Endodermal cell (in vitro differentiated cells): ENCODE data around the gene WIPF1. TPM values are rescaled to one million over a fixed set of nuclear protein-coding genes. Genes with fewer than 3 reads are reported as not detected.

ENCODE experiments used
- DNase-seq: peaks from one replicate; pipeline ENCODE4 v3.0.0-alpha.2; 2017
- H3K27ac ChIP-seq: 2 replicates; pipeline ENCODE4 v1.5.1; 2013; ENCODE audit warnings: mild to moderate bottlenecking, low read depth, low read length, moderate library complexity
- H3K27me3 ChIP-seq: 2 replicates; pipeline ENCODE4 v1.6.1; 2013; ENCODE audit warnings: mild to moderate bottlenecking, low read length, moderate library complexity; ENCODE audit not compliant: insufficient read depth, control insufficient read depth, poor library complexity, severe bottlenecking
- H3K36me3 ChIP-seq: 2 replicates; pipeline ENCODE4 v1.7.0; 2013; ENCODE audit warnings: mild to moderate bottlenecking, low read length, moderate library complexity; ENCODE audit not compliant: control insufficient read depth, insufficient read depth
- H3K4me1 ChIP-seq: one replicate; pipeline ENCODE4 v1.7.0; 2013; ENCODE audit warnings: low read length; ENCODE audit not compliant: control insufficient read depth, insufficient read depth
- H3K4me3 ChIP-seq: 2 replicates; pipeline ENCODE4 v1.5.1; 2013; ENCODE audit warnings: mild to moderate bottlenecking, low read length, moderate library complexity
- H3K9ac ChIP-seq: 2 replicates; pipeline ENCODE4 v1.6.1; 2013; ENCODE audit warnings: mild to moderate bottlenecking, low read length, moderate library complexity; ENCODE audit not compliant: poor library complexity, severe bottlenecking; ENCODE audit errors: extremely low read depth
- H3K9me3 ChIP-seq: 2 replicates; pipeline ENCODE4 v1.6.1; 2013; ENCODE audit warnings: mild to moderate bottlenecking, low read length, moderate library complexity; ENCODE audit not compliant: control insufficient read depth
- H3K27ac Mint-ChIP-seq: 2 replicates; pipeline ENCODE4 v1.8.0; 2020; ENCODE audit warnings: mixed read lengths
- H3K27me3 Mint-ChIP-seq: 2 replicates; pipeline ENCODE4 v1.8.0; 2021; ENCODE audit warnings: mild to moderate bottlenecking, mixed read lengths; ENCODE audit not compliant: insufficient read depth
- H3K36me3 Mint-ChIP-seq: 2 replicates; pipeline ENCODE4 v1.8.0; 2020; ENCODE audit warnings: low read depth, mixed read lengths
- H3K4me1 Mint-ChIP-seq: 2 replicates; pipeline ENCODE4 v1.8.0; 2020; ENCODE audit warnings: mixed read lengths
- H3K4me3 Mint-ChIP-seq: 2 replicates; pipeline ENCODE4 v1.8.0; 2020; ENCODE audit warnings: mild to moderate bottlenecking, moderate library complexity, mixed read lengths
- H3K9me3 Mint-ChIP-seq: 2 replicates; pipeline ENCODE4 v1.8.0; 2020; ENCODE audit warnings: mild to moderate bottlenecking, mixed read lengths
- WGBS, 2 experiments: methylation state at CpG; one replicate each; pipeline versions ENCODE4 v1.1.5 to v1.1.7; 2013; ENCODE audit warnings: missing lambda C conversion rate in 2 of 2, mixed read lengths in 1 of 2; ENCODE audit not compliant: insufficient coverage in 1 of 2, insufficient read length in 1 of 2; 5-methylcytosine and 5-hydroxymethylcytosine counted together
- total RNA-seq, 2 donors: library from RNA; stranded (reverse); fragmentation: NEBNext Ultra II Directional in 1 of 2; extraction: Animal tissue kit (Norgen Biotek cat#: 25700) in 1 of 2; gene quantifications; 2 replicates in 1 of 2; 3 replicates in 1 of 2; pipeline ENCODE4 v1.2.1, GENCODE V29; 2021
- TF ChIP-seq, protein P1 (sequence below): fragments of 200-600 bp; sonication (generic); conservative IDR thresholded peaks from 2 replicates; pipeline ENCODE4 v1.5.0; 2021; ENCODE audit warnings: antibody characterized with exemption, mild to moderate bottlenecking

The WIPF1 gene
- total RNA-seq, 2 donors from 2014 or later, result 21.5 to 28.5 TPM

DNA sequence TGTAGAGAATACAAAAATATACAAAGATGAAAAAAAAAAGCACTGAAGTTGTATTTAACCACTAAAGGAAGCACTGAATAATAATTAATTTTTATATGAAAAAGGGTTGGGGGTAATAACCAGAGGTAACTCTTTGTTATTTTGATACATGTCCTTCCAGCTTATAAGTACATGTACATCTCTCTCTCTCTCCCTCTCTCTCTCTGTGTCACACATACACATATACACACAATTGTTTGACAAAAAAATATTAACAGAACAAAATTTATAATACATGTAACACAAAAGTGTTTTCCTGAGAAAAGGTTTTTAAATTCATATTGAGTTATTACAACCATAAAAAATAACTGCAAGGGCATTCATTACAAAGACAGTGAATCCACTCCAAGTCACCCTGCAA is 4.6 kb downstream of the WIPF1 start:
- no peaks in the 10 kb centered on the region for H3K9me3 ChIP-seq
- TF ChIP-seq, protein P1, sequence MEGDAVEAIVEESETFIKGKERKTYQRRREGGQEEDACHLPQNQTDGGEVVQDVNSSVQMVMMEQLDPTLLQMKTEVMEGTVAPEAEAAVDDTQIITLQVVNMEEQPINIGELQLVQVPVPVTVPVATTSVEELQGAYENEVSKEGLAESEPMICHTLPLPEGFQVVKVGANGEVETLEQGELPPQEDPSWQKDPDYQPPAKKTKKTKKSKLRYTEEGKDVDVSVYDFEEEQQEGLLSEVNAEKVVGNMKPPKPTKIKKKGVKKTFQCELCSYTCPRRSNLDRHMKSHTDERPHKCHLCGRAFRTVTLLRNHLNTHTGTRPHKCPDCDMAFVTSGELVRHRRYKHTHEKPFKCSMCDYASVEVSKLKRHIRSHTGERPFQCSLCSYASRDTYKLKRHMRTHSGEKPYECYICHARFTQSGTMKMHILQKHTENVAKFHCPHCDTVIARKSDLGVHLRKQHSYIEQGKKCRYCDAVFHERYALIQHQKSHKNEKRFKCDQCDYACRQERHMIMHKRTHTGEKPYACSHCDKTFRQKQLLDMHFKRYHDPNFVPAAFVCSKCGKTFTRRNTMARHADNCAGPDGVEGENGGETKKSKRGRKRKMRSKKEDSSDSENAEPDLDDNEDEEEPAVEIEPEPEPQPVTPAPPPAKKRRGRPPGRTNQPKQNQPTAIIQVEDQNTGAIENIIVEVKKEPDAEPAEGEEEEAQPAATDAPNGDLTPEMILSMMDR, result no peak
- H3K4me3 ChIP-seq, result no peak overlapping the region
- Mint-ChIP-seq H3K4me3 (no peak overlapping the region), H3K27ac (no peak overlapping the region), H3K4me1 (peaks cover 10% of the 10 kb centered on the region), H3K27me3 (peaks cover 2% of the 10 kb centered on the region), H3K9me3 (no peaks in the 10 kb centered on the region), H3K36me3 (no peaks in the 10 kb centered on the region)
- H3K27me3 ChIP-seq, result no peaks in the 10 kb centered on the region
- H3K9ac ChIP-seq, result no peak overlapping the region
- no peaks in the 10 kb centered on the region for H3K36me3 ChIP-seq
- peaks cover 3% of the 10 kb centered on the region for H3K4me1 ChIP-seq
- no peak overlapping the region for H3K27ac ChIP-seq
- no peak for DNase-seq

DNA sequence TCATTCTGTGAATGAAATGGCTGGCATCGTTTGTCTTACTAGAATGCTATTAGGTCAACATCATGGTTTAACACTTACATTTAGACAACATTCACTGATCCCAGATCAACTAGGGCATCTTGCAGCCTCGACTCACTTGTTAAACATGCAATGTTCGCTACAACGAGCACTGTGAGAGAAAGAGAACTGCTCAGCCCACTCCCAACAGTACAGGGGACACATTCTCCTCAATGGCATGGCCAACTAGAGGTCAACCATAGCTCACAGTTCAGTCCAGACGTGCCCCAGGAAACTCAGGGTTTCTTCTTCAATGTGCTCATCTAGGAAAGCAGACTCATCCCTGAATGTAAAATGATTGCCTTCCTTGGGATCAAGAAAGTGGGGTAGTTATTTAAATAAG is 5.9 kb downstream of the WIPF1 start:
- H3K9ac ChIP-seq, result no peak overlapping the region
- Mint-ChIP-seq H3K36me3 (no peaks in the 10 kb centered on the region), H3K4me3 (no peak overlapping the region), H3K9me3 (no peaks in the 10 kb centered on the region), H3K27me3 (peaks cover 2% of the 10 kb centered on the region), H3K4me1 (peaks cover 10% of the 10 kb centered on the region), H3K27ac (no peak overlapping the region)
- no peaks in the 10 kb centered on the region for H3K9me3 ChIP-seq
- no peak for DNase-seq
- H3K4me1 ChIP-seq, result peaks cover 3% of the 10 kb centered on the region
- H3K36me3 ChIP-seq, result no peaks in the 10 kb centered on the region
- no peak overlapping the region for H3K4me3 ChIP-seq
- TF ChIP-seq, protein P1, result no peak
- H3K27ac ChIP-seq, result no peak overlapping the region
- no peaks in the 10 kb centered on the region for H3K27me3 ChIP-seq
- WGBS, 2 experiments, result 95 to 97% methylated on average over 4 to 5 of the region's 5 CpGs

DNA sequence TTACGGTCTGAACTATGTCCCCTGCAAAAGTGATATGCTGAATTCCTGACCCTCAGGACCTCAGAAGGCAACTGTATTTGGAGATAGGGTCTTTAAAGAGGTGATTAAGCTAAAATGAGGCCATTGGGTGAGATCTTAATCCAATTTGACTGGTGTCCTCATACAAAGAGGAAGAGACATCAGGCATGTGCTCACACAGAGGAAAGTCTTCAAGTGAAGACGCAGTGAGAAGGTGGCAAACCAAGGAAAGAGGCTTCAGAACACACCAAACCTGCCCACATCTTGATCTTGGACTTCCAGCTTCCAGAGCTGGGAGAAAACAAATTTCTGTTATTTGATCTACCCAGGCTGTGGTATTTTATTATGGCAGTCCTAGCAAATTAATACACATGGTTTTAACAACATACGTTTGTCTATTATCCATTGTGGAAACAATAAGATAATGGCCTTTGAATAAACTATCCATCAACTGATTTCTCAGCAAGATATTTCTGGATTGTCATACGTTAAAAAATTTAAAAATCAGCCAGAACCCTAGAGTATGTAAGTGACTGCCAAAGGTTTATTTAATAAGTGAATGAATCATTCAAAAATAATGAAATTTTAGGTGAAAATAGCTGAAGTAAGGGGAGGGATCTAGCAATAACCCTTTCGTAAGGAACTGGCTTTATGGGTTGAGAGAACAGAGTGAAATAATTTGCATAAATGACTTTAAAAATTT is 6.5 kb downstream of the WIPF1 start:
- H3K4me3 Mint-ChIP-seq, result no peak overlapping the region
- H3K27me3 ChIP-seq, result no peaks in the 10 kb centered on the region
- WGBS, 2 experiments, result 94 to 97% methylated on average over 5 of the region's 5 CpGs
- H3K9me3 Mint-ChIP-seq, result no peaks in the 10 kb centered on the region
- H3K36me3 ChIP-seq, result no peaks in the 10 kb centered on the region
- H3K27me3 Mint-ChIP-seq, result peaks cover 2% of the 10 kb centered on the region
- no peak overlapping the region for H3K9ac ChIP-seq
- no peak for DNase-seq
- H3K27ac ChIP-seq, result no peak overlapping the region
- no peaks in the 10 kb centered on the region for H3K36me3 Mint-ChIP-seq
- H3K4me3 ChIP-seq, result no peak overlapping the region
- peaks cover 3% of the 10 kb centered on the region for H3K4me1 ChIP-seq
- H3K4me1 Mint-ChIP-seq, result peaks cover 14% of the 10 kb centered on the region
- TF ChIP-seq, protein P1, result no peak
- no peaks in the 10 kb centered on the region for H3K9me3 ChIP-seq
- H3K27ac Mint-ChIP-seq, result no peak overlapping the region
